DMS53 treated with DMSO at 0.1 percent for 48 hours (cell line): ENCODE data around the gene PBX4.

ENCODE experiments used
- DNase-seq: peaks from one replicate; lab custom pipeline; 2025; ENCODE audit not compliant: unreplicated experiment; lab: John Stamatoyannopoulos, UW

Gene PBX4

DNA sequence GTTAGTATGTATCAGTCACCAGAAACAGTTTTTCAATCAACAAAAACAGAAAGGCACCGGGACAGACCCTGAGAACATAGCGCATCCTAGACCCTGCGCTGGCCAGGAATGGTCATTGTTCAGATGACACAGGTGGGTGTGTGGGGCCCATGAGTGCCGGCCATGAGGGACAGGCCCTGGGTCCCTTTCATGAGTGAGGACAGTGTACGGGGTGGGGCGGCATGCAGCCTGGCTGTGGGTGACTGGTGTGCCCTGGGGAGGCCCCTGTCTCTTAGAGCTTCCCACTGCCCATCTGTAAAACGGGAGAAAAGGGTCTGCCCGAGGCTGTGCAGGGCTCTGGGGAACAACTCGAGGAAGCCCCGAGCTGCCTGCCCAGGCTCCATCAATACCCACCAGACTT is 25.8 kb downstream of the PBX4 start:
- no peak for DNase-seq

DNA sequence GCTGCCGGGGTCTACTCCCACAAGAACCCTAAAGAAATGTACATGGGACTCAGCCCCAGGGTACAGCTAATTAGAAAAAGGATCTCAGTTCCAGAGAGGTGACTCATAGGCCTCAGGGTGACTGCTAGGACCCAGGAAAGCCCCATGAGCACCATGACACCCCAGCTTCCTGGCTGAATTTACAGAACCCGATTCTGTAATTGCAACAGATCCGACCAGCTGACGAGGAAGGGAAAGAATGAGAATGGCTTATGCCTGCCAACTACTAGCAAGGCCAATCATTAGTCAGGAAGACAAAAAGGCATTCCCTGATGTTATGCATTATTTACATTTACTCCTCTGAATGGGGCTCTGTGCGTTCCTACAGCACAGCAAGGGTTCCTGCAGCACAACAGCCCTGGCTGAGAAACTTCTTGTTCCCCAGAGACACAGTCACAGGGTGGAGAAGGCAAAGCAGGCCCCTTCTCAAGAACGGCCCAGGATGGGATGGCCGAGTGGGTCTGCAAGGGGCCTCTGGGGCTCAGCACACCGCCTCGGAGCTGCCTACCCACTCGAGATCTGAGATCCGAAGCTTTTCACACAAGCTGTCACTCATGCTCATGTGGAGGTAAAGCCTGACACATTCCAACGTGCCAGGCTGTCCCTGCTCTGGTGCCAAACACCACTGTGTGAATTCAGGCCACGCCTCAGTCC is 27.2 kb downstream of the PBX4 start:
- no peak for DNase-seq

GRCh38 chr19:19588546-19588945 is 29.9 kb downstream of the PBX4 start:
- no peak for DNase-seq

DNA sequence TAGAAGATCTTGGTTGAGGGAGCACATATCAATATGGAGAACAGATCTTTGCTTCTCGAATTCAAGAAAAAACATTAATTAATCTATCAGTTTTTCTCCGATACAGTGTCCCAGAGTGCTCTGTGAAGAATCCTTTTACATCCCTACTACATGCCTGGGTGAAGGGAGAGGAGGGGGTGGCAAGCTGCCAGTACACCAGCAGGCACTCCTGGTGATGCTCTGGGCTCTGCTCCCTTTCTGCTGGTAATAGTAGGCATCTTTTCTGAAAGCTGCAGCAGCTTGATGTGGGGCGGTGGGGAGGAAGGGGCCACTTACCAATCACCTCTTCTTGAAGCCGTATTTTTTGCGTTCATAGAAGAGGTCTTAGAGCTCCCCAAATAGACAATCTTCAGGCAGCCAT is 30.7 kb downstream of the PBX4 start:
- no peak for DNase-seq

- no peak for DNase-seq
These were observed 34.1 kb downstream of the PBX4 start for GRCh38 chr19:19584356-19584755.

GRCh38 chr19:19582471-19582870 is 36.0 kb downstream of the PBX4 start:
- DNase-seq, result no peak

DNA sequence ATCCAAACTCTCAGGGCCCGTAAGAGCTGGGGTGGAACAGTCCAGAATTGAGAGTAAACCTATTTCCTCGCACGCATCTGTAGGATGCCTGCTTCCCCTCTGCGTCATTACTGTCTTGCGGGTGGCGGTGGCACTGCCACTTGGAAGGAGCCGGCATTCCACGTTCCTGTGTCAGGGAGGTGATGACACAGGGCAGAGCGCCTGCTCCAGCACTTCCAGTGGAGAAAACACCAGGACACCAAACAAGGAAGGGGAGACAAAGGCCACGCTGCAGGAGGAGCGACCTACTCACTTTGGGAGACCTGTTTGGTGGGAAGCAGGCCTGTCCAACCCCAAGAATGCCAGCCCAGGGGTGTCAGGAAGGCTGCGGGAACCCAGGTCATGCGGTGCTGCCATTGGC is 37.1 kb downstream of the PBX4 start:
- DNase-seq, result no peak

DNA sequence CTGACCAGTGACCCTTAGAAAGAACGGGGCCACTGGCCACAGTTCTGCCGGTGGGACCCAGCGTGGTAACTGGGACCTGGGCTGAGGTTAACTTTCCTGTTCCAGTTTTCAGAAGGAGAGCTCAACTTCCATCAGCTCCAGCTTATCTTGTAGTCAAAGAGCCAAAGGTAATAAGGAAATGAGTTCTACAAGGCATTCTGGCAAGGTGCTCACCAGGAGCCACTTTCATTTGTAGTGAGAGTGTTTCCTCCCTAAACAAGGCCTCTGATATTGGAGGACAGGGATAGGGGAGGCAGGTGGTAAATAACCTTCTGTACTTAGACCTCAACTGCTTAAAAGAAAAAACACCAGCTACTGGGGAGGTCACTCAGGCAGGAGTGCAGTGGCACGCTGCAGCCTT is 38.1 kb downstream of the PBX4 start:
- DNase-seq, result no peak

- no peak for DNase-seq
These were observed 38.7 kb downstream of the PBX4 start for GRCh38 chr19:19579533-19580361.

- DNase-seq, result no peak
These were observed 40.2 kb downstream of the PBX4 start for GRCh38 chr19:19578252-19578651.

GRCh38 chr19:19575411-19575810 is 43.1 kb downstream of the PBX4 start:
- DNase-seq, result no peak

GRCh38 chr19:19571071-19571786 is 47.3 kb downstream of the PBX4 start:
- DNase-seq, result no peak

GRCh38 chr19:19570571-19570970 is 47.9 kb downstream of the PBX4 start:
- no peak for DNase-seq

DNA sequence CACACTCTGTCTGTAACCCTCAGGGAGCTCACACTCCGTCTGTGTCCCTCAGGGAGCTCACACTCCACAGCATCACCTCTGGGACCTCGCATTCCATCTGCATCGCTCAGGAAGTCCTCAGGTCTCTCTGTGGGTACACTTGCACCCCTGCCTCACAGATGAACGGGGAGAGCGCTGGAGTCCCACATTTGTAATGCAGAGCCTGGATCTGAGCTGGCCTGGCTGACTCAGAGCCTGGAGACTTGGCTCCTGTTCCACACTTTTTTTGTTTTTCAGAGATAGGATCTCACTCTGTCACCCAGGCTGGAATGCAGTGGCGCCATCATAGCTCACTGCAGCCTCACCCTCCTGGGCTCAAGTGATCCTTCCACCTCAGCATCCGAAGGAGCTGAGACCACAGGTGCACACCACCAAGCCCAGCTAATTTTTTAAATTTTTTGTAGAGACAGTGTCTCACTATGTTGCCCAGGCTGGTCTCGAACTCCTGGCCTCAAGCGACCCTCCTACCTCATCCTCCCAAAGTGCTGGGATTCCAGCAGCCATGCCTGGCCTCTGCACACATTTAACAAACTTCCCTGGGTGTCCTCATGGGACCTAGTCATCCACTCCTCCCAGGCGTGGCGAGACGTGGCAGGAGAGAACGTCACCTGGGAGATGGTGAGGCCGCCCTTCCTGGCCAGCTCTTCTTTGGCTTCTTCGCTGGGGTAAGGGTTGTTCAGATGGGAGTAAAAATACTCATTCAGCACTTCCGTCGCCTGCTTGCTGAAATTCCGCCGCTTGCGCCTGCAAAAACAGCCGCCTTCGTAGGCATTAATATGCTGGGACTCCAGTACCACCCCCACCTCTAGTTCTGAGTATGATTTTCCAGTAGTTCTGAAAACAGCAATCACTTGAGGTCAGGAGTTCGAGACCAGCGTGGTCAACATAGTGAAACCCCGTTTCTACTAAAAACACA is 49.4 kb downstream of the PBX4 start:
- no peak for DNase-seq

DNA sequence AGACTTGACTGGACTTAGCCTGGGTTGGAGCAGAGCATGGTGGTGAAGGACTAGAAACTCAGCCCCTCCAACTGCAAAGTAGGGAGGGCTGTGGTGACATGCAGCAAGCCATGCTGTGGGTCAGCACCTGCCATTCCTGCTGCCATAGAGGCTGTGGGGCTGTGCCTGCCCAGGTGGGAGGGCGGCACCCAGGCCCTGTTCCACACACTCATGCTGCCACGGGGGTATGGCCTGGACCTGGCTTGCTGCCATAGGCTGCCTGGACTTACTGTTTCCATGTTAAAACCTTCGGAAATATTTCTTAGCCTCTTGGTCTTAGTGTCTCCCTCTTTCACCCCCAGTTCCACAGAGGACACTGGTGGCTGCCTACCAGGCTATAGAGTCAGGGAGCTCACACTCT is 51.1 kb downstream of the PBX4 start:
- DNase-seq, result no peak

GRCh38 chr19:19566306-19566705 is 52.2 kb downstream of the PBX4 start:
- DNase-seq, result no peak

DNA sequence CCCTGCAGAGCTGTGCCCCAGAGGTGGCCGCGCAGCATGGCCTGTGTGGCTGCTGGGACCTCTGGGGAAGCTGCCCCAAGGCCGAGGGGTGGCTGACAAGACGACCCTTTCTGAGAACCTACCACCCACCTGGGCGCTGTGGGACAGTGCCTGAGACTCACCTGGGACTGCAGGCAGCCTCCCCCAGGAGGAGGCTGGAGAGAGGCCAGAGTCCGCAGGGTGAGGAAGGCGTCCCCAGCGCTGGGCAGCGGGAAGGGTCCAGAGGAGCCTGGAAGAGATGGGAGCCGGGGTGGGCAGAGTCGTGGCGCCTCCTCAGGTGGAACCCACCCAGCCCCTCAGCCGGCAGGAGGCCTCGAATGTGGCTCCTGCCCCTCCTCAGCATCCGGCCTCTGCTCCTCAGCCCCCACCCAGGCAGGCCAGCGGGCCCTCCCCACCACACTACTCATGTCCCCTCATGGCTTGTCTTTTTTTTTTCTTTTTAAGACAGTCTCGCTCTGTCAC is 55.1 kb downstream of the PBX4 start:
- no peak for DNase-seq

- DNase-seq, result no peak
These were observed 55.7 kb downstream of the PBX4 start for GRCh38 chr19:19562665-19563347.

GRCh38 chr19:19561946-19562664 is 56.4 kb downstream of the PBX4 start:
- DNase-seq, result no peak
